ENCODE measurements around the gene VIPR1. TPM values are rescaled to one million over a fixed set of nuclear protein-coding genes. Genes with fewer than 3 reads are reported as not detected.
A peak's percentile ranks its signal among the peaks of the same experiment; 100 is the strongest.

VIPR1 gene
- total and polyA plus RNA-seq, 11 donors: 0.96 to 5.4 (median 2.4) TPM

GRCh38 chr3:42524751-42525150 is 22.3 kb downstream of the VIPR1 start:
- Histone ChIP-seq H3K4me1 (peaks cover 0 to 45% (median 0%) of the 10 kb centered on the region in 12 donors), H3K9me3 (no peaks in the 10 kb centered on the region), H3K4me3 (no peak overlapping the region), H3K36me3 (no peaks in the 10 kb centered on the region), H3K27me3 (no peaks in the 10 kb centered on the region), H3K27ac (no peak overlapping the region)
- ATAC-seq: peak in 1 of 4 donors; percentile 14
- intact Hi-C loops (cut with DNase I): no loop called here
- 91 to 100% (median 96%) methylated on average over 3 of the region's 3 CpGs for WGBS, 4 donors
- TF ChIP-seq CTCF (IDR thresholded peaks at IDR 0.05) (no peak), POLR2A (IDR thresholded peaks at IDR 0.05) (no peak)
- DNase-seq: no peak

GRCh38 chr3:42525212-42525611 is 22.8 kb downstream of the VIPR1 start:
- WGBS, 4 donors: 79 to 100% (median 90%) methylated on average over 3 to 4 of the region's 4 CpGs
- no peak for ATAC-seq
- Histone ChIP-seq H3K36me3 (no peaks in the 10 kb centered on the region), H3K4me1 (peaks cover 0 to 49% (median 0%) of the 10 kb centered on the region in 12 donors), H3K4me3 (no peak overlapping the region), H3K9me3 (no peaks in the 10 kb centered on the region), H3K27ac (no peak overlapping the region), H3K27me3 (no peaks in the 10 kb centered on the region)
- no peak for DNase-seq
- intact Hi-C loops (cut with DNase I): no loop called here
- TF ChIP-seq POLR2A (IDR thresholded peaks at IDR 0.05) (no peak), CTCF (IDR thresholded peaks at IDR 0.05) (no peak)

DNA sequence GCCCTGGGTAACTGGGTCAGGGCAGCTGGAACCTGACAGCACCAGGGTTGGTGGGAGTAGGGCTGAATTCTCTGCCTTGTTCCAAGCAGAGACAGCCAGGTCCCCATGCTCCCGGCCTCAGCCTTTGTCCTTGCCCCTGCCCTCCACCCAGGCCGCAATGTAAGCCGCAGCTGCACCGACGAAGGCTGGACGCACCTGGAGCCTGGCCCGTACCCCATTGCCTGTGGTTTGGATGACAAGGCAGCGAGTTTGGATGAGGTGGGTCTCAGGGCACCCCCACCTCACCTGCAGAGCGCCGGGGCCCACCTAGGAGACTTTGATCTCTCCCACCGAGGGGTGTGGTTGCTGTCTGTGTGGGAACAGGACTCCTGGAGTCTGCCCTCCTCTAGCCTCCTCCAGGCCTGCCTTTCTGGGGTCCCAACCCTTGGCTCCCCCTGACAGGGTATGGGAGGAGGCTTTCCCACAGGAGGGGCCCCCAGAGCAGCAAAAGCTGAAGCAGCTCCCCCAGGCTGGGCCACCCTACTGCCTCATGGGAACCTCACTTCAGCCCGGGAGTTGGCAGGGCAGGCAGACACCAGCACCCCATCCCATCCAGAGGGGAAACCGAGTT is 23.4 kb downstream of the VIPR1 start:
- ATAC-seq (no peak), DNase-seq (no peak)
- no peak for TF ChIP-seq POLR2A (IDR thresholded peaks at IDR 0.05)
- TF ChIP-seq CTCF (IDR thresholded peaks at IDR 0.05): no peak
- 90 to 94% (median 91%) methylated on average over 7 to 13 of the region's 13 CpGs for WGBS, 4 donors
- Histone ChIP-seq H3K9me3 (no peaks in the 10 kb centered on the region), H3K27me3 (no peaks in the 10 kb centered on the region), H3K36me3 (no peaks in the 10 kb centered on the region), H3K4me1 (peaks cover 0 to 49% (median 0%) of the 10 kb centered on the region in 12 donors), H3K4me3 (no peak overlapping the region), H3K27ac (no peak overlapping the region)
- intact Hi-C loops (cut with DNase I): no loop called here

DNA sequence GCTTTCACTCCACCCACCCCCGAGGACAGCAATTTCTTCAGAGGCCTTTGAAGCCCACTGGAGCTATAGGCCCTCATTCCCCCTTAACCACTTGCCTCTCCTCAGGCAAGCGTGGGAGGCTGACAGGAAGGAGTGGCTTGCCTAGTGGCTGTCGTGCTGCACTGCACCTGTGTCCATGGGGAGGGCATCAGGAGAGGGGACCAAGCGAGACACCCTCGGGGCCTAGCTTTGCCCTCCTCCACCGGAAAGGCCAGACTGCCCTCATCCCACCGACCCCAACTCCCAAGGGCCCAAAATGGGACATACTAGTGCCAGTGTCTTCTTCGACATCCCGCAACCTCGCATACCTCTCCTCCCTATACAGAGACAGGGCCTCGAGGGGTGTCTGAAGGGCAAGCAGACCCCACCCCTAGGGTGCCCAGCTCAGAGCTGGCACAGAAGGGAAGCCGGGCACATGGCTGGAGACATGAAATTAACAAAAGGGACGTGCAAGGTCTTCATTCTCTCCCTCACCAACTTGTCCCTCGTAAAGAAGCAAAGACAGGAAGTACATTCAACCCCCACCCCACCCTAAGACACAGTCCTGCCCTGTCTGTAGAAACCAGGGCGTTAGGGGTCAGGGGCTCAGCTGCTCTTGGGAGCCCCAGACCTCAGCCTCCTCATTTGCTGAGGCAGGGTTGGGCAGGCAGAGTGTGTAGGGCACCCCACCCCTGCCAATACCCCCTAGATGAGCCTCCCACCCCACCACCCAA is 24.3 kb downstream of the VIPR1 start:
- Histone ChIP-seq H3K4me1 (peaks cover 0 to 49% (median 0%) of the 10 kb centered on the region in 12 donors), H3K27ac (no peak overlapping the region), H3K9me3 (no peaks in the 10 kb centered on the region), H3K36me3 (no peaks in the 10 kb centered on the region), H3K4me3 (no peak overlapping the region), H3K27me3 (no peaks in the 10 kb centered on the region)
- 74 to 82% (median 76%) methylated on average over 15 of the region's 15 CpGs for WGBS, 4 donors
- DNase-seq (no peak), ATAC-seq (no peak)
- TF ChIP-seq CTCF (IDR thresholded peaks at IDR 0.05) (no peak), POLR2A (IDR thresholded peaks at IDR 0.05) (no peak)
- intact Hi-C loops (cut with DNase I): no loop called here

All from heart left ventricle (tissue), 16 donors.